ENCODE data around the gene HNRNPL.

- TF ChIP-seq CTCF (IDR thresholded peaks at IDR 0.05; ENCODE audit: low read length): no peak
- no peak for TF ChIP-seq EZH2phosphoT487 (IDR thresholded peaks at IDR 0.05; ENCODE audit: low read length)
Measured at GRCh38 chr19:38815059-38816001, 34.5 kb downstream of the HNRNPL start.
